Memory B cell (primary cell): ENCODE data around the gene VN1R4.
"Not testable (repeated sequence)": the region's sequence is repeated elsewhere in the genome, so short reads cannot be mapped to it uniquely, and the experiment has no call there.

ENCODE experiments used
- ATAC-seq: fragments of 150-1000 bp; cut with Tn5 transposase; 2 replicates; pipeline ENCODE4 v1.10.0; 2021; ENCODE audit warnings: low read depth, mild to moderate bottlenecking, moderate library complexity
- DNase-seq, 2 donors: peaks; one replicate each; pipeline ENCODE4 v3.0.0; 2022; ENCODE audit warnings: low spot score in 2 of 2
- H3K27ac Mint-ChIP-seq: one replicate; pipeline ENCODE4 v1.8.0; 2022; ENCODE audit warnings: mild to moderate bottlenecking, moderate library complexity, mixed read lengths
- H3K27me3 Mint-ChIP-seq: one replicate; pipeline ENCODE4 v1.8.0; 2022; ENCODE audit warnings: mixed read lengths
- H3K36me3 Mint-ChIP-seq: one replicate; pipeline ENCODE4 v1.8.0; 2022; ENCODE audit warnings: mild to moderate bottlenecking, mixed read lengths
- H3K4me1 Mint-ChIP-seq: one replicate; pipeline ENCODE4 v1.8.0; 2022; ENCODE audit warnings: mixed read lengths
- H3K4me3 Mint-ChIP-seq: one replicate; pipeline ENCODE4 v1.8.0; 2022; ENCODE audit warnings: mild to moderate bottlenecking, moderate library complexity, mixed read lengths
- H3K9me3 Mint-ChIP-seq: one replicate; pipeline ENCODE4 v1.8.0; 2022; ENCODE audit warnings: mixed read lengths

Gene VN1R4

GRCh38 chr19:53267623-53268022, at the start of gene VN1R4:
Gene VN1R4 (minus strand): TSS chr19:53267723. CDS start chr19:53267665, 58 bp downstream.
- not testable (repeated sequence) for H3K36me3 Mint-ChIP-seq, H3K4me3 Mint-ChIP-seq, DNase-seq, ATAC-seq, H3K27me3 Mint-ChIP-seq, H3K4me1 Mint-ChIP-seq, H3K27ac Mint-ChIP-seq
- H3K9me3 Mint-ChIP-seq, result peaks cover 16% of the 10 kb centered on the region

- no peak for DNase-seq
- H3K4me1 Mint-ChIP-seq, result no peaks in the 10 kb centered on the region
- no peak overlapping the region for H3K4me3 Mint-ChIP-seq
- H3K27me3 Mint-ChIP-seq, result peaks cover 12% of the 10 kb centered on the region
- ATAC-seq, result no peak
- no peaks in the 10 kb centered on the region for H3K36me3 Mint-ChIP-seq
- H3K9me3 Mint-ChIP-seq, result peaks cover 10% of the 10 kb centered on the region
- no peak overlapping the region for H3K27ac Mint-ChIP-seq
Observed at GRCh38 chr19:53311897-53312296, 44.4 kb upstream of the VN1R4 start.

- ATAC-seq (no peak), DNase-seq (no peak)
- no peaks in the 10 kb centered on the region for H3K4me1 Mint-ChIP-seq
- H3K27me3 Mint-ChIP-seq, result peaks cover 14% of the 10 kb centered on the region
- H3K4me3 Mint-ChIP-seq, result no peak overlapping the region
- no peaks in the 10 kb centered on the region for H3K36me3 Mint-ChIP-seq
- no peak overlapping the region for H3K27ac Mint-ChIP-seq
- H3K9me3 Mint-ChIP-seq, result peaks cover 7% of the 10 kb centered on the region
Observed at GRCh38 chr19:53311044-53311443, 43.5 kb upstream of the VN1R4 start.

GRCh38 chr19:53308339-53308811, 40.9 kb upstream of the VN1R4 start:
- Mint-ChIP-seq H3K27ac (no peak overlapping the region), H3K4me1 (no peaks in the 10 kb centered on the region), H3K36me3 (no peaks in the 10 kb centered on the region), H3K27me3 (peaks cover 13% of the 10 kb centered on the region), H3K9me3 (peaks cover 6% of the 10 kb centered on the region), H3K4me3 (no peak overlapping the region)
- DNase-seq, result no peak
- ATAC-seq, result no peak

- H3K36me3 Mint-ChIP-seq, H3K27me3 Mint-ChIP-seq, H3K27ac Mint-ChIP-seq, H3K4me1 Mint-ChIP-seq, DNase-seq, H3K9me3 Mint-ChIP-seq, ATAC-seq, H3K4me3 Mint-ChIP-seq: not testable (repeated sequence)
Observed at GRCh38 chr19:53301341-53301740, 33.8 kb upstream of the VN1R4 start.

- H3K9me3 Mint-ChIP-seq, result peaks cover 13% of the 10 kb centered on the region
- H3K36me3 Mint-ChIP-seq, result no peaks in the 10 kb centered on the region
- H3K4me3 Mint-ChIP-seq, result no peak overlapping the region
- no peak for DNase-seq
- no peak overlapping the region for H3K27ac Mint-ChIP-seq
- no peaks in the 10 kb centered on the region for H3K27me3 Mint-ChIP-seq
- no peak for ATAC-seq
- no peaks in the 10 kb centered on the region for H3K4me1 Mint-ChIP-seq
Observed at GRCh38 chr19:53294786-53295441, 27.4 kb upstream of the VN1R4 start.

GRCh38 chr19:53290758-53291549, 23.4 kb upstream of the VN1R4 start:
- no peak for ATAC-seq
- H3K36me3 Mint-ChIP-seq, result peaks cover 2% of the 10 kb centered on the region
- DNase-seq, result no peak
- H3K4me3 Mint-ChIP-seq, result no peak overlapping the region
- peaks cover 11% of the 10 kb centered on the region for H3K9me3 Mint-ChIP-seq
- no peak overlapping the region for H3K27ac Mint-ChIP-seq
- no peaks in the 10 kb centered on the region for H3K27me3 Mint-ChIP-seq
- H3K4me1 Mint-ChIP-seq, result no peaks in the 10 kb centered on the region

GRCh38 chr19:53285087-53285486, 17.6 kb upstream of the VN1R4 start:
- Mint-ChIP-seq H3K27ac (no peak overlapping the region), H3K27me3 (no peaks in the 10 kb centered on the region), H3K9me3 (peaks cover 2% of the 10 kb centered on the region), H3K4me3 (no peak overlapping the region), H3K36me3 (peaks cover 2% of the 10 kb centered on the region), H3K4me1 (no peaks in the 10 kb centered on the region)
- ATAC-seq (no peak), DNase-seq (no peak)

GRCh38 chr19:53281947-53282346, 14.4 kb upstream of the VN1R4 start:
- H3K4me3 Mint-ChIP-seq, H3K4me1 Mint-ChIP-seq, H3K36me3 Mint-ChIP-seq, H3K9me3 Mint-ChIP-seq, H3K27ac Mint-ChIP-seq, DNase-seq, ATAC-seq, H3K27me3 Mint-ChIP-seq: not testable (repeated sequence)

GRCh38 chr19:53275480-53275879, 8.0 kb upstream of the VN1R4 start:
- peaks cover 4% of the 10 kb centered on the region for H3K27me3 Mint-ChIP-seq
- no peaks in the 10 kb centered on the region for H3K36me3 Mint-ChIP-seq
- no peak overlapping the region for H3K4me3 Mint-ChIP-seq
- H3K4me1 Mint-ChIP-seq, result no peaks in the 10 kb centered on the region
- ATAC-seq (no peak), DNase-seq (no peak)
- H3K27ac Mint-ChIP-seq, result no peak overlapping the region
- H3K9me3 Mint-ChIP-seq, result peaks cover 18% of the 10 kb centered on the region

- Mint-ChIP-seq H3K27ac (no peak overlapping the region), H3K4me3 (no peak overlapping the region), H3K27me3 (peaks cover 4% of the 10 kb centered on the region), H3K9me3 (peaks cover 14% of the 10 kb centered on the region), H3K4me1 (no peaks in the 10 kb centered on the region), H3K36me3 (no peaks in the 10 kb centered on the region)
- no peak for DNase-seq
- ATAC-seq, result no peak
Observed at GRCh38 chr19:53272044-53272443, 4.5 kb upstream of the VN1R4 start.

GRCh38 chr19:53269861-53270260, 2.3 kb upstream of the VN1R4 start:
- not testable (repeated sequence) for H3K4me1 Mint-ChIP-seq, H3K36me3 Mint-ChIP-seq, H3K4me3 Mint-ChIP-seq, H3K27me3 Mint-ChIP-seq, ATAC-seq, H3K27ac Mint-ChIP-seq, DNase-seq
- H3K9me3 Mint-ChIP-seq, result peaks cover 18% of the 10 kb centered on the region

GRCh38 chr19:53257715-53258342, 9.7 kb downstream of the VN1R4 start, which contains the start of gene VN1R2:
Gene VN1R2 (plus strand): TSS chr19:53258292. CDS start chr19:53258376, 84 bp downstream.
- H3K9me3 Mint-ChIP-seq, result peaks cover 13% of the 10 kb centered on the region
- not testable (repeated sequence) for DNase-seq, H3K4me3 Mint-ChIP-seq, H3K36me3 Mint-ChIP-seq, H3K27ac Mint-ChIP-seq, ATAC-seq, H3K27me3 Mint-ChIP-seq, H3K4me1 Mint-ChIP-seq
